Ovary (tissue), 3 donors: Measurements from ENCODE around the gene ATP5PO.

Experiments
- CTCF ChIP-seq, 3 donors: fragments of 450-650 bp in 2 of 3; fragments of 200-600 bp in 1 of 3; IDR thresholded peaks; one replicate each; pipeline versions ENCODE4 v1.5.1 to v1.8.0; 2016 to 2022; ENCODE audit warnings: antibody characterized with exemption in 3 of 3, mild to moderate bottlenecking in 1 of 3
- EP300 ChIP-seq: sonication (generic); formaldehyde crosslinking; IDR thresholded peaks from one replicate; pipeline ENCODE4 v1.6.1; 2017; ENCODE audit warnings: antibody characterized with exemption
- POLR2A ChIP-seq: fragments of 450-650 bp; IDR thresholded peaks from one replicate; pipeline ENCODE4 v1.6.1; 2017; ENCODE audit warnings: antibody characterized with exemption, mild to moderate bottlenecking, moderate library complexity
- donor health status: DM: no; HTN: no; CAD: no.

- no peak for TF ChIP-seq CTCF (IDR thresholded peaks at IDR 0.05)
- TF ChIP-seq POLR2A: no peak
- no peak for TF ChIP-seq EP300
These were observed 25.4 kb downstream of the ATP5PO start for GRCh38 chr21:33890187-33890586.
